ENCODE measurements around the gene LRRC14B. TPM values are rescaled to one million over a fixed set of nuclear protein-coding genes. Genes with fewer than 3 reads are reported as not detected.
A peak's percentile ranks its signal among the peaks of the same experiment; 100 is the strongest.

LRRC14B gene
- total RNA-seq, 2 donors from 2014 or later, result not detected

GRCh38 chr5:203246-203930 lies 12.1 kb downstream of the LRRC14B start:
- DNase-seq, result peak; percentile 35
- no peaks in the 10 kb centered on the region for H3K9me3 Mint-ChIP-seq
- WGBS, 2 experiments (ENCODE audit: insufficient coverage in 1 of 2, insufficient read length in 1 of 2), result 94 to 96% methylated on average over 24 to 26 of the region's 26 CpGs
- no peak overlapping the region for H3K4me3 Mint-ChIP-seq
- H3K36me3 Mint-ChIP-seq (ENCODE audit: low read depth), result peaks cover 29% of the 10 kb centered on the region
- H3K27ac Mint-ChIP-seq, result no peak overlapping the region
- Histone ChIP-seq H3K9ac (ENCODE audit: extremely low read depth, low read length, poor library complexity, severe bottlenecking) (no peak overlapping the region), H3K36me3 (ENCODE audit: control insufficient read depth, insufficient read depth, low read length) (peaks cover 31% of the 10 kb centered on the region), H3K9me3 (ENCODE audit: control insufficient read depth, low read length) (no peaks in the 10 kb centered on the region), H3K27ac (ENCODE audit: low read depth, low read length) (no peak overlapping the region), H3K27me3 (ENCODE audit: control insufficient read depth, insufficient read depth, low read length, poor library complexity, severe bottlenecking) (no peaks in the 10 kb centered on the region), H3K4me1 (ENCODE audit: control insufficient read depth, insufficient read depth, low read length) (peaks cover 12% of the 10 kb centered on the region), H3K4me3 (ENCODE audit: low read length) (no peak overlapping the region)
- no peaks in the 10 kb centered on the region for H3K27me3 Mint-ChIP-seq (ENCODE audit: insufficient read depth)
- H3K4me1 Mint-ChIP-seq, result peaks cover 16% of the 10 kb centered on the region
- TF ChIP-seq CTCF (conservative IDR thresholded peaks at IDR 0.05), result no peak

DNA sequence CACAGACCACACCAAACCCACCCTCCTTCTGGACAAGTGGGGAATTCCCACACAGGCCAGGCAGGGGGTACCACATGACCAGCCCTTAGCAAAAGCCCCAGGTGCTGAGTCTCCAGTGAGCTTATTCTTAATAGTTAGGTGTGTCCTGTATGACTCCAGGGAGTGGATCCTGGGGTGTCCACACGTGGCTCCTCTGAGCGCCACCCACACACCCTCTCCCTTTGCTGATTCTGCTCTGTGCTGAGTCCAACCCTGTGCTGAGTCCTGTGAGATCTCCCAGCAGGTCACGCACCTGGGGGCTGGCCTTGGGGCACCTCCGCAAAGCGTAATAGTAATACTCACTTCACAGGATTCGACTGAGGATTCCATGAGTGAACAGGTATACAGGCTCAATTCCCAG lies 12.7 kb downstream of the LRRC14B start:
- no peak for TF ChIP-seq CTCF (conservative IDR thresholded peaks at IDR 0.05)
- H3K36me3 ChIP-seq (ENCODE audit: control insufficient read depth, insufficient read depth, low read length), result peaks cover 31% of the 10 kb centered on the region
- H3K27ac ChIP-seq (ENCODE audit: low read depth, low read length), result no peak overlapping the region
- H3K27me3 Mint-ChIP-seq (ENCODE audit: insufficient read depth), result no peaks in the 10 kb centered on the region
- no peak overlapping the region for H3K4me3 ChIP-seq (ENCODE audit: low read length)
- H3K27ac Mint-ChIP-seq, result no peak overlapping the region
- peaks cover 29% of the 10 kb centered on the region for H3K36me3 Mint-ChIP-seq (ENCODE audit: low read depth)
- no peaks in the 10 kb centered on the region for H3K9me3 ChIP-seq (ENCODE audit: control insufficient read depth, low read length)
- DNase-seq, result no peak
- H3K4me1 ChIP-seq (ENCODE audit: control insufficient read depth, insufficient read depth, low read length), result peaks cover 12% of the 10 kb centered on the region
- H3K9me3 Mint-ChIP-seq, result no peaks in the 10 kb centered on the region
- no peak overlapping the region for H3K4me3 Mint-ChIP-seq
- no peaks in the 10 kb centered on the region for H3K27me3 ChIP-seq (ENCODE audit: control insufficient read depth, insufficient read depth, low read length, poor library complexity, severe bottlenecking)
- WGBS, 2 experiments (ENCODE audit: insufficient coverage in 1 of 2, insufficient read length in 1 of 2), result 82 to 83% methylated on average over 2 to 6 of the region's 6 CpGs
- H3K9ac ChIP-seq (ENCODE audit: extremely low read depth, low read length, poor library complexity, severe bottlenecking), result no peak overlapping the region
- H3K4me1 Mint-ChIP-seq, result peaks cover 16% of the 10 kb centered on the region

DNA sequence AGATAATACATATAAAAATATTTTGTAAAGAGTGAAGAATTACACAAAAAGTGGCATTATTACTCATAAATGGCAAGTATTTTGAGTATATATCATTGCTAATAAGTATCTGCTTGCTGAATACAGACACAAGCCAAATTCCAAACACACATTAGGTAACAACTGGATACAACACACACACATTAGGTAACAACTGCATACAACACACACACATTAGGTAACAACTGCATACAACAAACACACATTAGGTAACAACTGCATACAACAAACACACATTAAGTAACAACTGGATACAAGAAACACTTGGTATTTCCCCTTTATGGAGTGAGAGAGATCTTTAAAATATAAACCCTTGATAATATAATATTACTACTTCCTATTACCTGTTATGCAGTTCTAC lies 13.2 kb downstream of the LRRC14B start:
- H3K4me1 ChIP-seq (ENCODE audit: control insufficient read depth, insufficient read depth, low read length), result peaks cover 12% of the 10 kb centered on the region
- H3K9me3 ChIP-seq (ENCODE audit: control insufficient read depth, low read length), result no peaks in the 10 kb centered on the region
- peaks cover 31% of the 10 kb centered on the region for H3K36me3 ChIP-seq (ENCODE audit: control insufficient read depth, insufficient read depth, low read length)
- Mint-ChIP-seq H3K27ac (no peak overlapping the region), H3K36me3 (ENCODE audit: low read depth) (peaks cover 29% of the 10 kb centered on the region), H3K4me3 (no peak overlapping the region), H3K9me3 (no peaks in the 10 kb centered on the region), H3K27me3 (ENCODE audit: insufficient read depth) (no peaks in the 10 kb centered on the region), H3K4me1 (peaks cover 16% of the 10 kb centered on the region)
- no peak overlapping the region for H3K9ac ChIP-seq (ENCODE audit: extremely low read depth, low read length, poor library complexity, severe bottlenecking)
- H3K27ac ChIP-seq (ENCODE audit: low read depth, low read length), result no peak overlapping the region
- DNase-seq, result no peak
- no peak overlapping the region for H3K4me3 ChIP-seq (ENCODE audit: low read length)
- no peak for TF ChIP-seq CTCF (conservative IDR thresholded peaks at IDR 0.05)
- no peaks in the 10 kb centered on the region for H3K27me3 ChIP-seq (ENCODE audit: control insufficient read depth, insufficient read depth, low read length, poor library complexity, severe bottlenecking)
